IMR-90 (cell line): ENCODE results near the gene NAT14. TPM values are rescaled to one million over a fixed set of nuclear protein-coding genes. Genes with fewer than 3 reads are reported as not detected.
A peak's percentile ranks its signal among the peaks of the same experiment; 100 is the strongest.

Experiments
- ATAC-seq: fragments of 200-7000 bp; cut with Tn5 transposase; 2 replicates; pipeline ENCODE4 v1.9.1; 2020; ENCODE audit warnings: low read depth, mild to moderate bottlenecking, moderate library complexity
- BruUV-seq: library from RNA; stranded (reverse); fragments of 400-500 nt; replicated peaks from 2 replicates; lab custom pipeline; 2021; lab: Mats Ljungman, UMichigan
- CTCF ChIA-PET: fragments of 300-600 bp; formaldehyde crosslinking; extraction: SDS; loops from one replicate; lab custom pipeline; 2021; ENCODE audit warnings: antibody characterized with exemption; lab: Yijun Ruan, JAX
- POLR2A ChIA-PET: fragments of 300-600 bp; sonication (Branson Sonifier 250); formaldehyde crosslinking; loops from one replicate; lab custom pipeline; 2022; ENCODE audit warnings: antibody characterized with exemption; ENCODE audit not compliant: unreplicated experiment; lab: Charles Lee
- DNase-seq: peaks from one replicate; pipeline ENCODE4 v3.0.0; 2013
- H2AFZ ChIP-seq: replicated peaks from 2 replicates; pipeline ENCODE3; 2013; ENCODE audit warnings: low read length, mild to moderate bottlenecking; ENCODE audit not compliant: poor library complexity
- H2AK5ac ChIP-seq: 2 replicates; pipeline ENCODE4 v1.6.1; 2013; ENCODE audit warnings: low read depth, low read length, inconsistent platforms
- H2AK9ac ChIP-seq: replicated peaks from 2 replicates; pipeline ENCODE3; 2013; ENCODE audit warnings: mild to moderate bottlenecking, low read depth, low read length, moderate library complexity; ENCODE audit not compliant: poor library complexity
- H2BK120ac ChIP-seq: 2 replicates; pipeline ENCODE4 v1.6.1; 2013; ENCODE audit warnings: low read depth, low read length, inconsistent platforms
- H2BK15ac ChIP-seq: 3 replicates; pipeline ENCODE4 v1.6.1; 2013; ENCODE audit warnings: low read depth, low read length, inconsistent platforms
- H2BK20ac ChIP-seq: 2 replicates; pipeline ENCODE4 v1.6.1; 2013; ENCODE audit warnings: low read depth, mild to moderate bottlenecking, inconsistent platforms, low read length, moderate library complexity
- H2BK5ac ChIP-seq: 2 replicates; pipeline ENCODE4 v1.6.1; 2013; ENCODE audit warnings: mild to moderate bottlenecking, low read depth, low read length, inconsistent platforms; ENCODE audit not compliant: poor library complexity, severe bottlenecking
- H3K14ac ChIP-seq: replicated peaks from 2 replicates; pipeline ENCODE4 v1.6.1; 2013; ENCODE audit warnings: low read depth, low read length, inconsistent platforms
- H3K18ac ChIP-seq: 2 replicates; pipeline ENCODE4 v1.6.1; 2013; ENCODE audit warnings: low read depth, low read length, control low read depth
- H3K23ac ChIP-seq: 2 replicates; pipeline ENCODE4 v1.6.1; 2013; ENCODE audit warnings: low read depth, low read length, inconsistent platforms
- H3K27ac ChIP-seq: 2 replicates; pipeline ENCODE4 v1.5.1; 2013; ENCODE audit warnings: mild to moderate bottlenecking, control low read depth, low read length; ENCODE audit not compliant: insufficient read depth
- H3K27me3 ChIP-seq: 2 replicates; pipeline ENCODE4 v1.6.1; 2013; ENCODE audit warnings: low read length; ENCODE audit not compliant: control insufficient read depth, insufficient read depth
- H3K36me3 ChIP-seq: 2 replicates; pipeline ENCODE4 v1.6.1; 2013; ENCODE audit warnings: low read length, mixed read lengths; ENCODE audit not compliant: control insufficient read depth, insufficient read depth
- H3K4ac ChIP-seq: 2 replicates; pipeline ENCODE4 v1.6.1; 2013; ENCODE audit warnings: low read depth, low read length, inconsistent platforms
- H3K4me1 ChIP-seq: 2 replicates; pipeline ENCODE4 v1.6.1; 2013; ENCODE audit warnings: low read length, mixed read lengths; ENCODE audit not compliant: control insufficient read depth, insufficient read depth
- H3K4me2 ChIP-seq: 2 replicates; pipeline ENCODE4 v1.6.1; 2013; ENCODE audit warnings: low read depth, mild to moderate bottlenecking, control low read depth, low read length, moderate library complexity
- H3K4me3 ChIP-seq: 2 replicates; pipeline ENCODE4 v1.5.1; 2013; ENCODE audit warnings: low read depth, mild to moderate bottlenecking, control low read depth, low read length, moderate library complexity; ENCODE audit not compliant: insufficient read depth
- H3K56ac ChIP-seq: 2 replicates; pipeline ENCODE4 v1.6.1; 2013; ENCODE audit warnings: low read length, inconsistent platforms; ENCODE audit not compliant: insufficient read depth; ENCODE audit errors: extremely low read depth
- H3K79me1 ChIP-seq, 2 experiments: 2 replicates each; pipeline ENCODE4 v1.6.1; 2013; ENCODE audit warnings: low read length in 2 of 2, inconsistent platforms in 1 of 2, low read depth in 1 of 2
- H3K9ac ChIP-seq: 2 replicates; pipeline ENCODE4 v1.6.1; 2013; ENCODE audit warnings: low read depth, low read length, control low read depth
- H3K9me1 ChIP-seq: 2 replicates; pipeline ENCODE4 v1.6.1; 2013; ENCODE audit warnings: low read length, inconsistent platforms; ENCODE audit not compliant: insufficient read depth
- H3K9me3 ChIP-seq: 2 replicates; pipeline ENCODE4 v1.6.1; 2013; ENCODE audit warnings: low read length; ENCODE audit not compliant: control insufficient read depth, insufficient read depth
- H4K20me1 ChIP-seq: 2 replicates; pipeline ENCODE4 v1.6.1; 2013; ENCODE audit warnings: low read length, inconsistent platforms; ENCODE audit not compliant: insufficient read depth
- H4K5ac ChIP-seq: 2 replicates; pipeline ENCODE4 v1.6.1; 2013; ENCODE audit warnings: mild to moderate bottlenecking, low read depth, low read length, control low read depth
- H4K8ac ChIP-seq, 2 experiments: 2 replicates each; pipeline ENCODE4 v1.6.1; 2013; ENCODE audit warnings: low read depth in 2 of 2, low read length in 2 of 2, control low read depth in 1 of 2, inconsistent platforms in 1 of 2
- H4K91ac ChIP-seq: 2 replicates; pipeline ENCODE4 v1.6.1; 2013; ENCODE audit warnings: low read depth, low read length, inconsistent platforms; ENCODE audit not compliant: insufficient read depth
- CEBPB ChIP-seq: IDR thresholded peaks from 2 replicates; pipeline ENCODE4 v1.6.1; 2012; ENCODE audit warnings: low read depth, low read length, improper control_type of control experiment
- CHD1 ChIP-seq: IDR thresholded peaks from 2 replicates; pipeline ENCODE4 v1.6.1; 2012; ENCODE audit warnings: low read depth, low read length, improper control_type of control experiment
- CTCF ChIP-seq: conservative IDR thresholded peaks from 2 replicates; pipeline ENCODE4 v1.5.1; 2012; ENCODE audit warnings: mild to moderate bottlenecking, low read depth, low read length, improper control_type of control experiment
- ELK1 ChIP-seq: fragments of 150-350 bp; IDR thresholded peaks from 2 replicates; pipeline ENCODE4 v1.6.1; 2016; ENCODE audit warnings: low read depth, mild to moderate bottlenecking, low read length, moderate library complexity, borderline replicate concordance
- FOS ChIP-seq: fragments of 150-350 bp; IDR thresholded peaks from 2 replicates; pipeline ENCODE4 v1.6.1; 2016; ENCODE audit warnings: low read depth, low read length
- MAFK ChIP-seq: IDR thresholded peaks from 2 replicates; pipeline ENCODE4 v1.6.1; 2012; ENCODE audit warnings: low read depth, low read length, improper control_type of control experiment
- MXI1 ChIP-seq: IDR thresholded peaks from 2 replicates; pipeline ENCODE4 v1.6.1; 2012; ENCODE audit warnings: low read depth, mild to moderate bottlenecking, low read length, moderate library complexity, borderline replicate concordance
- NFE2L2 ChIP-seq: fragments of 150-350 bp; IDR thresholded peaks from 2 replicates; pipeline ENCODE4 v1.6.1; 2016; ENCODE audit warnings: low read depth, mild to moderate bottlenecking, low read length
- POLR2A ChIP-seq: IDR thresholded peaks from 2 replicates; pipeline ENCODE4 v1.6.1; 2012; ENCODE audit warnings: mild to moderate bottlenecking, low read depth, low read length
- RCOR1 ChIP-seq: IDR thresholded peaks from 2 replicates; pipeline ENCODE4 v1.6.1; 2012; ENCODE audit warnings: mild to moderate bottlenecking, low read length, improper control_type of control experiment; ENCODE audit not compliant: insufficient replicate concordance
- SMC3 ChIP-seq: fragments of 150-350 bp; IDR thresholded peaks from 2 replicates; pipeline ENCODE4 v1.6.1; 2016; ENCODE audit warnings: low read depth, mild to moderate bottlenecking, antibody characterized with exemption, low read length, moderate library complexity
- USF2 ChIP-seq: fragments of 150-350 bp; IDR thresholded peaks from 2 replicates; pipeline ENCODE4 v1.6.1; 2017; ENCODE audit warnings: mild to moderate bottlenecking, antibody characterized with exemption, low read length, low read depth
- WGBS, 2 experiments: methylation state at CpG; one replicate each; pipeline versions ENCODE4 v1.1.5 to v1.1.7; 2013; ENCODE audit warnings: missing lambda C conversion rate in 2 of 2; ENCODE audit not compliant: insufficient read length in 1 of 2; ENCODE audit errors: extremely low coverage in 2 of 2; 5-methylcytosine and 5-hydroxymethylcytosine counted together
- dilution Hi-C: fragments of 300-500 bp; cut with HindIII; formaldehyde crosslinking; loops from one replicate; pipeline ENCODE4 v1.14.3; 2018; ENCODE audit warnings: low sequenced_read_pairs; ENCODE audit not compliant: unreplicated experiment
- in situ Hi-C: fragments of 300-500 bp; cut with MboI; formaldehyde crosslinking; loops from 3 replicates; pipeline ENCODE4 v1.14.3; 2019; ENCODE audit warnings: low sequenced_read_pairs, inconsistent platforms, mixed read lengths
- intact Hi-C: fragments of 100-400 bp; cut with micrococcal nuclease; formaldehyde crosslinking; loops from 2 replicates; pipeline ENCODE4 v1.10.0; 2022
- polyA plus RNA-seq, 3 experiments: library from polyadenylated mRNA; depleted of rRNA; stranded (reverse); fragments of >200 nt; gene quantifications; 2 replicates each; pipeline ENCODE4 v1.2.3, GENCODE V29; 2012; ENCODE audit warnings: low replicate concordance in 1 of 3
- total RNA-seq: library from RNA; depleted of rRNA; stranded (reverse); fragments of >200 nt; gene quantifications from 2 replicates; pipeline ENCODE4 v1.2.3, GENCODE V29; 2012

The NAT14 gene
- total and polyA plus RNA-seq, 2 of the 4 experiments (the other 2 are of a cell fraction): 4.3 to 41.2 TPM

GRCh38 chr19:55503502-55504251 lies 18.7 kb downstream of the NAT14 start:
- Histone ChIP-seq H2AK9ac (peak overlapping the region; percentile 80), H3K9me1 (no peaks in the 10 kb centered on the region)
- no peak for TF ChIP-seq CEBPB
- TF ChIP-seq NFE2L2: 0 out of 2 replicates have a peak, but pooled peaks have one; percentile 16
- TF ChIP-seq FOS: peak; percentile 12; the same call in 1 of the 2 replicates
- peak; percentile 89 for TF ChIP-seq SMC3
- peak; percentile 62; the same call in 1 of the 2 replicates for TF ChIP-seq POLR2A
- no peak for TF ChIP-seq ELK1
- no peak for TF ChIP-seq CHD1
- no peak for TF ChIP-seq MXI1
- TF ChIP-seq RCOR1: no peak
- peak; percentile 97 for TF ChIP-seq CTCF
- TF ChIP-seq USF2: peak; percentile 72; the same call in 1 of the 2 replicates
- no peak for TF ChIP-seq MAFK

More at GRCh38 chr19:55503502-55504251, 18.7 kb downstream of the NAT14 start:
- Histone ChIP-seq H4K91ac (no peak overlapping the region; the same call in 1 of the 2 replicates), H4K20me1 (no peaks in the 10 kb centered on the region), H2AFZ (peak overlapping the region; percentile 97), H3K4ac (0 out of 2 replicates have a peak overlapping the region, but pooled peaks have one; percentile 19), H3K36me3 (peaks cover 10% of the 10 kb centered on the region; the same call in 1 of the 2 replicates), H3K9ac (no peak overlapping the region), H2BK15ac (no peak overlapping the region; the same call in 2 of the 3 replicates), H3K23ac (no peak overlapping the region), H3K27me3 (no peaks in the 10 kb centered on the region), H3K4me1 (no peaks in the 10 kb centered on the region), H2BK5ac (no peak overlapping the region), H4K5ac (no peak overlapping the region), H2BK20ac (no peak overlapping the region), H3K9me3 (no peaks in the 10 kb centered on the region), H3K79me1 (no peaks in the 10 kb centered on the region), H2BK120ac (peak overlapping the region; percentile 38; the same call in 1 of the 2 replicates), H4K8ac (peak overlapping the region in 1 of 2 experiments; percentile 68; a peak in 1 of 4 replicates), H3K56ac (no peak overlapping the region), H3K27ac (peak overlapping the region; percentile 5; the same call in 1 of the 2 replicates), H3K18ac (no peak overlapping the region), H3K4me3 (peak overlapping the region; percentile 48), H3K4me2 (peak overlapping the region; percentile 80), H3K14ac (no peak overlapping the region), H2AK5ac (no peak overlapping the region)
- ChIA-PET CTCF (interaction anchor here (0.5 to 2.0 kb wide), 24 partner anchors 8 to 362 kb away, joined by 3 to 24 read pairs (median 4); partner anchors contain the start of genes ISOC2, NAT14, ZNF628 and ZNF865), POLR2A (interaction anchor here (0.7 kb wide), 2 partner anchors 10 to 27 kb away, joined by 3 read pairs; no protein-coding TSS in a partner anchor)
- in situ Hi-C loops (no loop called here), intact Hi-C loops (loop anchor here (1.0 to 5.0 kb wide), 3 partner anchors 36 to 362 kb away; partner anchors contain the start of gene UBE2S), dilution Hi-C loops (no loop called here)
- 12% methylated on average over 22 of the region's 64 CpGs; no CpG with 5 or more reads in 1 of the 2 experiments for WGBS, 2 experiments
- ATAC-seq: peak; percentile 98
- BruUV-seq: no TSS peak
- peak; percentile 90 for DNase-seq
